A549 (cell line): ENCODE measurements around the gene IP6K3. TPM values are rescaled to one million over a fixed set of nuclear protein-coding genes. Genes with fewer than 3 reads are reported as not detected.

Experiments
- ATAC-seq, 2 experiments: fragments of 200-7000 bp in 1 of 2; fragments of >200 bp in 1 of 2; cut with Nextera tagmentation in 1 of 2; cut with Tn5 transposase in 1 of 2; 3 replicates each; pipeline versions ENCODE4 v1.8.0 to v1.9.1; 2018 to 2020; ENCODE audit warnings: mild to moderate bottlenecking in 1 of 2, moderate library complexity in 1 of 2
- CTCF ChIA-PET: fragments of 300-600 bp; sonication (Branson Sonifier 250); formaldehyde crosslinking; extraction: SDS; loops from one replicate; lab custom pipeline; 2021; ENCODE audit warnings: antibody characterized with exemption, inconsistent platforms; lab: Yijun Ruan, JAX
- POLR2A ChIA-PET: fragments of 350-600 bp; formaldehyde crosslinking; extraction: SDS; loops from one replicate; lab custom pipeline; 2021; ENCODE audit warnings: antibody characterized with exemption, inconsistent platforms; lab: Yijun Ruan, JAX
- DNase-seq, 2 experiments: peaks; one replicate each; pipeline versions ENCODE4 v3.0.0 to v3.0.0-alpha.2; 2011 to 2016; ENCODE audit warnings: low read depth in 1 of 2, low spot score in 1 of 2
- FAIRE-seq: peaks from 2 replicates; lab custom pipeline; 2011; peaks lifted over from hg19 to GRCh38; lab: Jason Lieb, UNC
- H3K27ac ChIP-seq, 2 experiments: fragments of >200 bp; sonication (Bioruptor Twin); formaldehyde crosslinking; 3 replicates each; pipeline ENCODE4 v1.5.1; 2016 to 2017
- H3K4me1 ChIP-seq: fragments of >200 bp; sonication (Bioruptor Twin); formaldehyde crosslinking; 3 replicates; pipeline ENCODE4 v1.6.1; 2016
- H3K4me2 ChIP-seq: fragments of >200 bp; sonication (Bioruptor Twin); formaldehyde crosslinking; 3 replicates; pipeline ENCODE4 v1.6.1; 2016
- H3K4me3 ChIP-seq: fragments of >200 bp; sonication (Bioruptor Twin); formaldehyde crosslinking; 3 replicates; pipeline ENCODE4 v1.5.1; 2016
- H3K9me3 ChIP-seq: fragments of >200 bp; sonication (Bioruptor Twin); formaldehyde crosslinking; 3 replicates; pipeline ENCODE4 v1.6.1; 2016
- CEBPB ChIP-seq, 2 experiments: fragments of >200 bp in 1 of 2; sonication (Bioruptor Twin) in 1 of 2; formaldehyde crosslinking in 1 of 2; IDR thresholded peaks; 2 replicates each; pipeline ENCODE4 v1.6.1; 2012 to 2016
- CHD2 ChIP-seq: fragments of 150-350 bp; IDR thresholded peaks from 2 replicates; pipeline ENCODE4 v1.6.1; 2014; ENCODE audit warnings: low read length; ENCODE audit not compliant: partially characterized antibody
- FOSB ChIP-seq: fragments of 250-450 bp; sonication (Bioruptor Pico); IDR thresholded peaks from 2 replicates; pipeline ENCODE4 v1.5.0; 2020; ENCODE audit warnings: mild to moderate bottlenecking, moderate library complexity
- FOSL2 ChIP-seq, 2 experiments: fragments of 450-650 bp in 1 of 2; fragments of >200 bp in 1 of 2; sonication (Bioruptor Twin) in 1 of 2; formaldehyde crosslinking; IDR thresholded peaks; 2 replicates each; pipeline versions ENCODE4 v1.5.0 to v1.6.1; 2016 to 2020; ENCODE audit warnings: mild to moderate bottlenecking in 1 of 2, moderate library complexity in 1 of 2
- GATA3 ChIP-seq: IDR thresholded peaks from 2 replicates; pipeline ENCODE4 v1.6.1; 2012; ENCODE audit warnings: borderline replicate concordance
- HDAC2 ChIP-seq: fragments of 200-600 bp; sonication (generic); IDR thresholded peaks from 2 replicates; pipeline ENCODE4 v1.6.1; 2016
- JUN ChIP-seq, 2 experiments: fragments of >200 bp; sonication (Bioruptor Twin); formaldehyde crosslinking; IDR thresholded peaks; 2 replicates in 1 of 2; 3 replicates in 1 of 2; pipeline ENCODE4 v1.6.1; 2016 to 2017
- KDM1A ChIP-seq: fragments of 200-600 bp; sonication (generic); IDR thresholded peaks from 2 replicates; pipeline ENCODE4 v1.6.1; 2016; ENCODE audit warnings: low read depth, mild to moderate bottlenecking
- MYC ChIP-seq: IDR thresholded peaks from 2 replicates; pipeline ENCODE4 v1.6.1; 2012; ENCODE audit warnings: mild to moderate bottlenecking, inconsistent platforms, low read length, improper control_type of control experiment, borderline replicate concordance
- NPAS2 ChIP-seq: fragments of 250-450 bp; sonication (Bioruptor Pico); IDR thresholded peaks from 2 replicates; pipeline ENCODE4 v1.8.0; 2022; ENCODE audit warnings: mild to moderate bottlenecking, moderate library complexity, borderline replicate concordance
- POLR2AphosphoS2 ChIP-seq: conservative IDR thresholded peaks from 2 replicates; pipeline ENCODE4 v1.6.1; 2012; ENCODE audit warnings: low read length, improper control_type of control experiment, inconsistent platforms
- RAD21 ChIP-seq, 2 experiments: fragments of >200 bp in 1 of 2; sonication (Bioruptor Twin) in 1 of 2; formaldehyde crosslinking in 1 of 2; IDR thresholded peaks in 1 of 2; conservative IDR thresholded peaks in 1 of 2; 2 replicates in 1 of 2; 3 replicates in 1 of 2; pipeline ENCODE4 v1.6.1; 2012 to 2018; ENCODE audit warnings: inconsistent platforms in 1 of 2
- RARB ChIP-seq: fragments of 250-450 bp; sonication (Bioruptor Pico); IDR thresholded peaks from 2 replicates; pipeline ENCODE4 v1.8.0; 2021; ENCODE audit warnings: mild to moderate bottlenecking, moderate library complexity
- RNF2 ChIP-seq: fragments of 200-600 bp; sonication (generic); IDR thresholded peaks from 2 replicates; pipeline ENCODE4 v1.6.1; 2016; ENCODE audit warnings: low read depth, mild to moderate bottlenecking, antibody characterized with exemption, moderate library complexity, borderline replicate concordance
- ZC3H11A ChIP-seq: fragments of 450-650 bp; IDR thresholded peaks from 2 replicates; pipeline ENCODE4 v1.6.1; 2014; ENCODE audit warnings: antibody characterized with exemption, mild to moderate bottlenecking
- ZFP36 ChIP-seq: fragments of 450-650 bp; IDR thresholded peaks from 2 replicates; pipeline ENCODE4 v1.6.1; 2014; ENCODE audit warnings: borderline replicate concordance; ENCODE audit not compliant: partially characterized antibody
- ZNF302 ChIP-seq: fragments of 250-450 bp; sonication (Bioruptor Pico); IDR thresholded peaks from 2 replicates; pipeline ENCODE4 v1.9.0; 2021; ENCODE audit warnings: inconsistent platforms, mild to moderate bottlenecking, moderate library complexity
- ZSCAN20 ChIP-seq: fragments of 250-450 bp; sonication (Bioruptor Pico); IDR thresholded peaks from 2 replicates; pipeline ENCODE4 v1.8.0; 2022; ENCODE audit warnings: mild to moderate bottlenecking, moderate library complexity
- WGBS: methylation state at CpG from one replicate; pipeline ENCODE4 v1.1.6; 2017; ENCODE audit errors: missing lambda C conversion rate; 5-methylcytosine and 5-hydroxymethylcytosine counted together
- polyA plus RNA-seq, 4 experiments: library from polyadenylated mRNA; depleted of rRNA in 3 of 4; stranded (reverse); fragments of >200 nt; fragmentation: RNase III in 1 of 4; extraction: RNeasy Plus Mini Kit Qiagen cat#74134 plus additional on column Dnase treatment in 1 of 4; gene quantifications; 2 replicates in 3 of 4; 3 replicates in 1 of 4; pipeline ENCODE4 v1.2.3, GENCODE V29; 2011 to 2017
- TF ChIP-seq, protein P1 (sequence below): fragments of >200 bp; sonication (Bioruptor Twin); formaldehyde crosslinking; IDR thresholded peaks from 3 replicates; pipeline ENCODE4 v1.6.1; 2016

The IP6K3 gene
- polyA plus RNA-seq, 2 of the 4 experiments (the other 2 are of a cell fraction) = 0.03 to 0.12 TPM

DNA sequence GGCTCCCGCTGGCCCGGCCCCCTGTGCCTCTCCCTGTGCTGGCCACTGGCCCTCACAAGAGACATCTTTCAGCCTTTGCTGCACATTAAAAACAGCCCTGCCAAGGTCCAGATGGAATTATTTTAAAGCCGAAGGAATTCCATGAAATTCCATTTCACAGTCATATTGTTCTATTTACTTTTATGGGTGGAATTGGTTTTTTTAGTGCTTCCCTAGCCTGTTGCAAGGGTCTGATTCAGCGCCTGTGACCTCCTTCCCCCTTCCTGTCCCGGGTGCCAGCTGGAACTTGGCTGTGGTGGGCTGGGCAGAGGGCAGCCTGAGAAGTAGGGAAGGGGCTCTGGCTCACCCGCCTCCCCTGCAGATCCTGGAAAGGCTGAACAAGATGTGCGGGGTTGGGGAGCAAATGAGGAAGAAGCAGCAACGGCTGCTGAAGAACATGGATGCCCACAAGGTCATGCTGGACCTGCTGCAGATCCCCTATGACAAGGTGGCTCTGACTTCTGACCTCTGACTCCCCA lies 69.5 kb downstream of the IP6K3 start:
- Histone ChIP-seq H3K4me3 (no peak overlapping the region), H3K27ac (peak overlapping the region; percentile 73 to 92), H3K4me1 (peaks cover 59% of the 10 kb centered on the region), H3K9me3 (no peaks in the 10 kb centered on the region), H3K4me2 (peak overlapping the region; percentile 68)
- FAIRE-seq = no peak
- 39% methylated on average over 8 of the region's 8 CpGs for WGBS
- POLR2A ChIA-PET = no interaction called here
- ATAC-seq = peak in 1 of 2 experiments; percentile 11; a peak in 2 of 6 replicates
- TF ChIP-seq FOSL2 (IDR thresholded peaks at IDR 0.05) (no peak), FOSL2 (CRISPR knock-in tag; IDR thresholded peaks at IDR 0.05) (peak; percentile 33; the same call in 1 of the 2 replicates), ZSCAN20 (CRISPR knock-in tag) (no peak)
- CTCF ChIA-PET = interaction anchor here (1.0 to 2.0 kb wide), 4 partner anchors 11 to 92 kb away, joined by 3 to 10 read pairs (median 4); no protein-coding TSS in a partner anchor
- no peak for DNase-seq

DNA sequence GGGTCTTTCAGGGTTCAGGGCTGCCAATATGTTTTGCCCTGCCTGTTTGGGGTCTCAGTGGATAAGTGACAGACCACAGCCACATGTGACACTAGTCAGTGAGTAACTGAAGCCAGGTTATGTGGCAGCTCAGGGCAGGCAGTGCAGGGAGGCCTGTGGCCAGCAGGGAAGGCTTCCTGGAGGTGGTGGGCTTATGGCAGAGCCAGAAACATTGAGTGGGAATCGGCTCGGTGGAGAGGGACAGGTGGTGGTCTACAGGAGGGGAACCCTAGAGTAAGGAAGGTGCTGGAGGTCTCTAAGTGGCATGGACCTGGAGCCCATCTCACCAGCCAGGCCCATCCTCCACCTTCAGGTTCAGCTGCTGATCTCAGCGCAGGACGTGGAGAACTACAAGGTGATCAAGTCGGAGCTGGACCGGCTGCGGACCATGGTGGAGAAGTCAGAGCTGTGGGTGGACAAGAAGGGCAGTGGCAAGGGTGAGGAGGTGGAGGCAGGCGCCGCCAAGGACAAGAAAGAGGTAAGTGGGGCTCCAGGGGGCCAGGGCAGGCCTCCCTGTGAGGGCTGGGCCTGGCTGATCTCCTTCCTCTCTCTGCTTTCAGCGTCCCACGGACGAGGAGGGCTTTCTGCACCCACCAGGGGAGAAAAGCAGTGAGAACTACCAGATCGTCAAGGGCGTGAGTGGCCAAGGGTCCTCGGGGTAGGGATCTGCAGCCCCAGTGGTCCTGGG lies 70.1 kb downstream of the IP6K3 start:
- Histone ChIP-seq H3K4me3 (no peak overlapping the region), H3K9me3 (no peaks in the 10 kb centered on the region), H3K4me1 (peaks cover 65% of the 10 kb centered on the region)
- DNase-seq = no peak
- ChIA-PET POLR2A (no interaction called here), CTCF (interaction anchor here (1.2 to 2.0 kb wide), 3 partner anchors 10 to 25 kb away, joined by 3 to 10 read pairs (median 3); no protein-coding TSS in a partner anchor)
- TF ChIP-seq NPAS2 (CRISPR knock-in tag) (no peak), ZFP36 (peak; percentile 67)
- TF ChIP-seq, all 56 proteins: peak for 1
- peak overlapping the region; percentile 73 to 92 for H3K27ac ChIP-seq
- FAIRE-seq (no peak), ATAC-seq (no peak)
- peak overlapping the region; percentile 68 for H3K4me2 ChIP-seq
- 71% methylated on average over 15 of the region's 15 CpGs for WGBS

DNA sequence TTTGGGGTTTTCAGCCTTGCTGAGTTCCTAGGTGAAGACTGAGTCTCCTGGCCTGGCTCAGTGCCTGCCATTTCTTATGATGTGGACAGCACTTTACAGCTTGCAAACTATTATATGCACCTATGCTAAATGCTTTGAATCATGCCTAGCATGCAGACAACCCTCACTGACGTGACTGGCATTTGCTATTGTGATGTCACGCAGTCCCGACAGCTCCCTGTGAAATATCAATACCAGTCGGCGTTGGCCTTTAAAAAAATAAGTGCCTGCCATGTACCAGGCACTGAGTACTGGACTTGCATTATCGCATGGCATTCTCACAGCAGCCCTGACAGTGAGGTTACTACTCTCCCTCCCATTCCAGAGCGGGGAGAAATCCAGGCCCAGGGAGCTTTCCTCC lies 70.7 kb downstream of the IP6K3 start:
- ChIA-PET POLR2A (no interaction called here), CTCF (interaction anchor here (1.2 to 2.0 kb wide), 3 partner anchors 10 to 26 kb away, joined by 3 to 10 read pairs (median 3); no protein-coding TSS in a partner anchor)
- no peak for TF ChIP-seq KDM1A
- no peak for TF ChIP-seq RNF2
- TF ChIP-seq HDAC2 = no peak
- TF ChIP-seq, protein P1, sequence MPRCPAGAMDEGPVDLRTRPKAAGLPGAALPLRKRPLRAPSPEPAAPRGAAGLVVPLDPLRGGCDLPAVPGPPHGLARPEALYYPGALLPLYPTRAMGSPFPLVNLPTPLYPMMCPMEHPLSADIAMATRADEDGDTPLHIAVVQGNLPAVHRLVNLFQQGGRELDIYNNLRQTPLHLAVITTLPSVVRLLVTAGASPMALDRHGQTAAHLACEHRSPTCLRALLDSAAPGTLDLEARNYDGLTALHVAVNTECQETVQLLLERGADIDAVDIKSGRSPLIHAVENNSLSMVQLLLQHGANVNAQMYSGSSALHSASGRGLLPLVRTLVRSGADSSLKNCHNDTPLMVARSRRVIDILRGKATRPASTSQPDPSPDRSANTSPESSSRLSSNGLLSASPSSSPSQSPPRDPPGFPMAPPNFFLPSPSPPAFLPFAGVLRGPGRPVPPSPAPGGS = no peak
- no peak for TF ChIP-seq POLR2AphosphoS2
- TF ChIP-seq JUN (IDR thresholded peaks at IDR 0.05) = no peak
- TF ChIP-seq ZNF302 (CRISPR knock-in tag) = no peak
- no peak for TF ChIP-seq CHD2
- TF ChIP-seq CEBPB (IDR thresholded peaks at IDR 0.05) = no peak
- no peak for TF ChIP-seq ZC3H11A
- no peak for TF ChIP-seq GATA3
- no peaks in the 10 kb centered on the region for H3K9me3 ChIP-seq
- H3K4me3 ChIP-seq = no peak overlapping the region
- DNase-seq = no peak
- ATAC-seq = no peak
- peak overlapping the region; percentile 73 to 92 for H3K27ac ChIP-seq
- peaks cover 72% of the 10 kb centered on the region for H3K4me1 ChIP-seq
- WGBS = 79% methylated on average over 7 of the region's 7 CpGs
- peak overlapping the region; percentile 68 for H3K4me2 ChIP-seq
- no peak for FAIRE-seq

DNA sequence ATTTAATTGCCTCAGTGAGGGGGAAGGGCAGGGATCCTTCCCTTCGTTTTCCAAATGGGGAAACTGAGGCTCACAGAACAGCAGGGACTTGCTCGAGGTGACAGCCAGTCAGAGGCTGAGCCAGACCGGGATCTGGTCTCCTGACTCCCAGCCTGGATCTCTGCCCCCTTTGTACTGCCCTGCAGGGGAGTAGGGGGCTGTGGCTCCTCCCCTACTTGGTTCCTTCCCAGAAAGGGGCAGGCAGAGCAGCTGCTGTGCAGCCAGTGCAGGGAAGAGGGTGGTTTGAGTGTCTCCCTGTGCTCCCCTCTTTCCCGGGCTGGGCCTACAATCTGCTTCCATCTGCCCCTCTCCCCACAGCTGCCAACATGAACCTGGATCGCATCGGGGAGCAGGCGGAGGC lies 72.9 kb downstream of the IP6K3 start:
- no peak for ATAC-seq
- TF ChIP-seq CEBPB (IDR thresholded peaks at IDR 0.05) (no peak), FOSB (CRISPR knock-in tag) (no peak), MYC (no peak), RAD21 (conservative IDR thresholded peaks at IDR 0.05 in 1 of 2, IDR thresholded peaks at IDR 0.05 in 1 of 2) (no peak), RARB (CRISPR knock-in tag) (no peak)
- TF ChIP-seq, all 56 proteins: peak for 0
- WGBS = 47% methylated on average over 3 of the region's 7 CpGs
- no peak for FAIRE-seq
- Histone ChIP-seq H3K4me3 (no peak overlapping the region), H3K4me1 (peaks cover 77% of the 10 kb centered on the region), H3K27ac (peak overlapping the region; percentile 73 to 92), H3K4me2 (peak overlapping the region; percentile 41; the same call in 2 of the 3 replicates), H3K9me3 (no peaks in the 10 kb centered on the region)
- no peak for DNase-seq
- POLR2A ChIA-PET = no interaction called here
- CTCF ChIA-PET = interaction anchor here (1.0 to 7.6 kb wide), 6 partner anchors 10 to 87 kb away, joined by 3 to 87 read pairs (median 11); partner anchors contain the start of gene ITPR3
